GM23338 (cell line): ENCODE measurements around the gene PTTG1IP.

Source experiments
- ETS1 ChIP-seq: IDR thresholded peaks from 2 replicates; pipeline ENCODE4 v1.6.1; 2016; ENCODE audit warnings: antibody characterized with exemption
- EZH2 ChIP-seq: fragments of 200-600 bp; sonication (generic); IDR thresholded peaks from one replicate; pipeline ENCODE4 v1.8.0; 2017; ENCODE audit warnings: antibody characterized with exemption, mild to moderate bottlenecking, low read depth; ENCODE audit not compliant: unreplicated experiment
- EZH2phosphoT487 ChIP-seq: fragments of 200-600 bp; sonication (generic); IDR thresholded peaks from one replicate; pipeline ENCODE4 v1.8.1; 2018; ENCODE audit warnings: antibody characterized with exemption; ENCODE audit not compliant: unreplicated experiment
- NANOG ChIP-seq: IDR thresholded peaks from 2 replicates; pipeline ENCODE4 v1.6.1; 2016; ENCODE audit warnings: antibody characterized with exemption, borderline replicate concordance
- POLR2AphosphoS5 ChIP-seq: IDR thresholded peaks from 2 replicates; pipeline ENCODE4 v1.6.1; 2016; ENCODE audit warnings: antibody characterized with exemption, low read depth
- STAT1 ChIP-seq: IDR thresholded peaks from one replicate; pipeline ENCODE4 v1.6.1; 2016; ENCODE audit warnings: antibody characterized with exemption; ENCODE audit not compliant: unreplicated experiment
- ZNF114 ChIP-seq: fragments of 250-450 bp; sonication (Bioruptor Pico); IDR thresholded peaks from 2 replicates; pipeline ENCODE4 v1.5.0; 2020; ENCODE audit warnings: mild to moderate bottlenecking, moderate library complexity
- ZNF331 ChIP-seq: fragments of 250-450 bp; sonication (Bioruptor Pico); IDR thresholded peaks from 2 replicates; pipeline ENCODE4 v1.5.0; 2020; ENCODE audit warnings: low read depth, mild to moderate bottlenecking, moderate library complexity
- TF ChIP-seq, protein P1 (sequence below), 2 experiments: fragments of 200-600 bp in 1 of 2; sonication (generic) in 1 of 2; conservative IDR thresholded peaks; 2 replicates each; pipeline versions ENCODE4 v1.5.1 to v1.6.1; 2016 to 2017; ENCODE audit warnings: antibody characterized with exemption in 2 of 2, low read depth in 2 of 2, mild to moderate bottlenecking in 2 of 2, moderate library complexity in 1 of 2

DNA sequence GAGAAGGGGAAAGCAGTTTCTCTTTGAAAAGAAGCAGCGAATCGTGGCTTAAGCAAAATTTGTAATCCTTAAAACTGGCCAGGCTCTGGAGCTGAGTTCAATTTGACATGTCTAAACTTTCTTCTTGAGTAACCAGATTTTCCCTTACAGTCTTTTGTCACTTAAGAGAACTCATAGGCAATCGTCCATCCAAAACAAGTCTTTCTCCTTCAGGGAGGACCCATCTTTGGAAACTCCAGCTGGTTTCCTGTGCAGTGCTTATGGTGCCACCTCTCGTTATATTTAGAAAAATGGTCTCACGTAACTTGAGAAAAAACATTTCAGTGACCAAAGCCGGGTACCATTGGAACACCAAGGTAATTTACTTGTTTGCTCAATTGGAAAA is 1.8 kb upstream of the PTTG1IP start:
- TF ChIP-seq ZNF114 (CRISPR knock-in tag) = no peak
- TF ChIP-seq, protein P1, sequence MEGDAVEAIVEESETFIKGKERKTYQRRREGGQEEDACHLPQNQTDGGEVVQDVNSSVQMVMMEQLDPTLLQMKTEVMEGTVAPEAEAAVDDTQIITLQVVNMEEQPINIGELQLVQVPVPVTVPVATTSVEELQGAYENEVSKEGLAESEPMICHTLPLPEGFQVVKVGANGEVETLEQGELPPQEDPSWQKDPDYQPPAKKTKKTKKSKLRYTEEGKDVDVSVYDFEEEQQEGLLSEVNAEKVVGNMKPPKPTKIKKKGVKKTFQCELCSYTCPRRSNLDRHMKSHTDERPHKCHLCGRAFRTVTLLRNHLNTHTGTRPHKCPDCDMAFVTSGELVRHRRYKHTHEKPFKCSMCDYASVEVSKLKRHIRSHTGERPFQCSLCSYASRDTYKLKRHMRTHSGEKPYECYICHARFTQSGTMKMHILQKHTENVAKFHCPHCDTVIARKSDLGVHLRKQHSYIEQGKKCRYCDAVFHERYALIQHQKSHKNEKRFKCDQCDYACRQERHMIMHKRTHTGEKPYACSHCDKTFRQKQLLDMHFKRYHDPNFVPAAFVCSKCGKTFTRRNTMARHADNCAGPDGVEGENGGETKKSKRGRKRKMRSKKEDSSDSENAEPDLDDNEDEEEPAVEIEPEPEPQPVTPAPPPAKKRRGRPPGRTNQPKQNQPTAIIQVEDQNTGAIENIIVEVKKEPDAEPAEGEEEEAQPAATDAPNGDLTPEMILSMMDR (conservative IDR thresholded peaks at IDR 0.05; ENCODE audit: low read depth in 2 of 2) = no peak
- TF ChIP-seq ZNF331 (CRISPR knock-in tag) = no peak
- no peak for TF ChIP-seq EZH2phosphoT487
- TF ChIP-seq POLR2AphosphoS5 = no peak
- no peak for TF ChIP-seq STAT1
- no peak for TF ChIP-seq EZH2
- no peak for TF ChIP-seq NANOG
- no peak for TF ChIP-seq ETS1
